A549 (cell line): ENCODE results near the gene SPARC.

Experiments
- CBX8 ChIP-seq: fragments of 200-600 bp; sonication (generic); IDR thresholded peaks from 2 replicates; pipeline ENCODE4 v1.6.1; 2016
- EHMT2 ChIP-seq: fragments of 200-600 bp; sonication (generic); IDR thresholded peaks from 2 replicates; pipeline ENCODE4 v1.6.1; 2016; ENCODE audit warnings: antibody characterized with exemption, low read depth, mild to moderate bottlenecking, moderate library complexity
- EP300 ChIP-seq, 2 experiments: fragments of >200 bp; sonication (Bioruptor Twin); formaldehyde crosslinking; IDR thresholded peaks; 2 replicates in 1 of 2; 3 replicates in 1 of 2; pipeline ENCODE4 v1.6.1; 2016 to 2017
- JUN ChIP-seq, 2 experiments: fragments of >200 bp; sonication (Bioruptor Twin); formaldehyde crosslinking; IDR thresholded peaks; 2 replicates in 1 of 2; 3 replicates in 1 of 2; pipeline ENCODE4 v1.6.1; 2016 to 2017
- MAFK ChIP-seq: fragments of 450-650 bp; IDR thresholded peaks from 2 replicates; pipeline ENCODE4 v1.6.1; 2014; ENCODE audit not compliant: partially characterized antibody
- MAZ ChIP-seq: fragments of 150-350 bp; IDR thresholded peaks from 2 replicates; pipeline ENCODE4 v1.6.1; 2014; ENCODE audit warnings: antibody characterized with exemption, low read depth, low read length, borderline replicate concordance
- POLR2A ChIP-seq: IDR thresholded peaks from 2 replicates; pipeline ENCODE4 v1.6.1; 2012; ENCODE audit warnings: mild to moderate bottlenecking, low read length
- RAD21 ChIP-seq, 2 experiments: fragments of >200 bp in 1 of 2; sonication (Bioruptor Twin) in 1 of 2; formaldehyde crosslinking in 1 of 2; IDR thresholded peaks in 1 of 2; conservative IDR thresholded peaks in 1 of 2; 2 replicates in 1 of 2; 3 replicates in 1 of 2; pipeline ENCODE4 v1.6.1; 2012 to 2018; ENCODE audit warnings: inconsistent platforms in 1 of 2
- TFCP2L1 ChIP-seq: fragments of 250-450 bp; sonication (Bioruptor Pico); IDR thresholded peaks from 2 replicates; pipeline ENCODE4 v1.5.0; 2021; ENCODE audit warnings: mild to moderate bottlenecking
- TF ChIP-seq, protein P1 (sequence below): IDR thresholded peaks from 2 replicates; pipeline ENCODE4 v1.6.1; 2012
- TF ChIP-seq, protein P2 (sequence below): fragments of >200 bp; sonication (Bioruptor Twin); formaldehyde crosslinking; IDR thresholded peaks from 3 replicates; pipeline ENCODE4 v1.5.1; 2016
- TF ChIP-seq, protein P3 (sequence below): fragments of 150-350 bp; IDR thresholded peaks from 2 replicates; pipeline ENCODE4 v1.6.1; 2014; ENCODE audit warnings: low read depth, mild to moderate bottlenecking, low read length

DNA sequence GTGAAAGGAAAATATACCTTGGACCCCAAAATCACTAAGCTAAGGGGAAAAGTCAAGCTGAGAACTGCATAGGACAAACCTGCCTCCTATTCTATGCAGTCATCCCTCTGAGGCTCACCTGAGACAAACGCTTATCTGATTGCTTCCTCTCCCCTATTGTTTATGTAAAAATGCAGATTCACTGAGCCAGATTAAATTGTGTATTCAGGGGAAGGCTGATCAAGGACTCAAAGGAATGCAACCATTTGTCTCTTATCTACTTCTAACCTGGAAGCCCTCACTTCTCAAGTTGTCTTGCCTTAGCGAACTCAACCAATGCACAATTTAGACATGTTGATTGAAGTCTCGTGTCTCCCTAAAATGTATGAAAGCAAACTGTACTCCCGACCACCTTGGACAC is 13.3 kb downstream of the SPARC start:
- TF ChIP-seq POLR2A: no peak
- TF ChIP-seq, protein P1, sequence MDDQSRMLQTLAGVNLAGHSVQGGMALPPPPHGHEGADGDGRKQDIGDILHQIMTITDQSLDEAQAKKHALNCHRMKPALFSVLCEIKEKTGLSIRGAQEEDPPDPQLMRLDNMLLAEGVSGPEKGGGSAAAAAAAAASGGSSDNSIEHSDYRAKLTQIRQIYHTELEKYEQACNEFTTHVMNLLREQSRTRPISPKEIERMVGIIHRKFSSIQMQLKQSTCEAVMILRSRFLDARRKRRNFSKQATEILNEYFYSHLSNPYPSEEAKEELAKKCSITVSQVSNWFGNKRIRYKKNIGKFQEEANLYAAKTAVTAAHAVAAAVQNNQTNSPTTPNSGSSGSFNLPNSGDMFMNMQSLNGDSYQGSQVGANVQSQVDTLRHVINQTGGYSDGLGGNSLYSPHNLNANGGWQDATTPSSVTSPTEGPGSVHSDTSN: no peak
- TF ChIP-seq, protein P2, sequence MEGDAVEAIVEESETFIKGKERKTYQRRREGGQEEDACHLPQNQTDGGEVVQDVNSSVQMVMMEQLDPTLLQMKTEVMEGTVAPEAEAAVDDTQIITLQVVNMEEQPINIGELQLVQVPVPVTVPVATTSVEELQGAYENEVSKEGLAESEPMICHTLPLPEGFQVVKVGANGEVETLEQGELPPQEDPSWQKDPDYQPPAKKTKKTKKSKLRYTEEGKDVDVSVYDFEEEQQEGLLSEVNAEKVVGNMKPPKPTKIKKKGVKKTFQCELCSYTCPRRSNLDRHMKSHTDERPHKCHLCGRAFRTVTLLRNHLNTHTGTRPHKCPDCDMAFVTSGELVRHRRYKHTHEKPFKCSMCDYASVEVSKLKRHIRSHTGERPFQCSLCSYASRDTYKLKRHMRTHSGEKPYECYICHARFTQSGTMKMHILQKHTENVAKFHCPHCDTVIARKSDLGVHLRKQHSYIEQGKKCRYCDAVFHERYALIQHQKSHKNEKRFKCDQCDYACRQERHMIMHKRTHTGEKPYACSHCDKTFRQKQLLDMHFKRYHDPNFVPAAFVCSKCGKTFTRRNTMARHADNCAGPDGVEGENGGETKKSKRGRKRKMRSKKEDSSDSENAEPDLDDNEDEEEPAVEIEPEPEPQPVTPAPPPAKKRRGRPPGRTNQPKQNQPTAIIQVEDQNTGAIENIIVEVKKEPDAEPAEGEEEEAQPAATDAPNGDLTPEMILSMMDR: no peak
- no peak for TF ChIP-seq CBX8
- no peak for TF ChIP-seq RAD21 (conservative IDR thresholded peaks at IDR 0.05 in 1 of 2, IDR thresholded peaks at IDR 0.05 in 1 of 2)
- no peak for TF ChIP-seq MAZ
- TF ChIP-seq EP300 (IDR thresholded peaks at IDR 0.05): no peak
- TF ChIP-seq JUN (IDR thresholded peaks at IDR 0.05): no peak
- no peak for TF ChIP-seq MAFK
- TF ChIP-seq, protein P3, sequence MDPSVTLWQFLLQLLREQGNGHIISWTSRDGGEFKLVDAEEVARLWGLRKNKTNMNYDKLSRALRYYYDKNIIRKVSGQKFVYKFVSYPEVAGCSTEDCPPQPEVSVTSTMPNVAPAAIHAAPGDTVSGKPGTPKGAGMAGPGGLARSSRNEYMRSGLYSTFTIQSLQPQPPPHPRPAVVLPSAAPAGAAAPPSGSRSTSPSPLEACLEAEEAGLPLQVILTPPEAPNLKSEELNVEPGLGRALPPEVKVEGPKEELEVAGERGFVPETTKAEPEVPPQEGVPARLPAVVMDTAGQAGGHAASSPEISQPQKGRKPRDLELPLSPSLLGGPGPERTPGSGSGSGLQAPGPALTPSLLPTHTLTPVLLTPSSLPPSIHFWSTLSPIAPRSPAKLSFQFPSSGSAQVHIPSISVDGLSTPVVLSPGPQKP: no peak
- TF ChIP-seq TFCP2L1 (CRISPR knock-in tag): no peak
- no peak for TF ChIP-seq EHMT2
